ENCODE measurements around the gene BRDT. TPM values are rescaled to one million over a fixed set of nuclear protein-coding genes. Genes with fewer than 3 reads are reported as not detected.

BRDT gene
- total RNA-seq, 4 donors from 2014 or later = not detected

DNA sequence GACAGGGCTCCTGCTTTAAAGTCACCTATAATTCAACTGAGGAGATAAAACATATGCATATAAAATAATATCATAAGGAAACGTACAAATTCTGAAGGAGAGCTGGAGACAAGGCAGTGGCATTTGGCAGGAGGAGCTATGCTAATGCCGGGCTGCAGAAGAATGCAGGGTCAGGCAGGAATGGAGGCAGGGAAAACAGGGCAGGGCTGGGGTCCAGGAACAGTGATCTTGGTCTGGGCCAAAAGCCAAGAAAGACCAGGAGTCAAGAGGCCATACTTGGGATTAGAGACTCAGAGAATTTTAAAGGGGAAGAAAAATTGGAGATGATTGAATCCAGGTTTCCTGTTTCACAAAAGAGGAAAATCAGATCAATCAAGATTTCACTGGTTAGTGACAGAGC lies 20.0 kb upstream of the BRDT start:
- TF ChIP-seq POLR2A (IDR thresholded peaks at IDR 0.05) = no peak
- TF ChIP-seq, protein P1, sequence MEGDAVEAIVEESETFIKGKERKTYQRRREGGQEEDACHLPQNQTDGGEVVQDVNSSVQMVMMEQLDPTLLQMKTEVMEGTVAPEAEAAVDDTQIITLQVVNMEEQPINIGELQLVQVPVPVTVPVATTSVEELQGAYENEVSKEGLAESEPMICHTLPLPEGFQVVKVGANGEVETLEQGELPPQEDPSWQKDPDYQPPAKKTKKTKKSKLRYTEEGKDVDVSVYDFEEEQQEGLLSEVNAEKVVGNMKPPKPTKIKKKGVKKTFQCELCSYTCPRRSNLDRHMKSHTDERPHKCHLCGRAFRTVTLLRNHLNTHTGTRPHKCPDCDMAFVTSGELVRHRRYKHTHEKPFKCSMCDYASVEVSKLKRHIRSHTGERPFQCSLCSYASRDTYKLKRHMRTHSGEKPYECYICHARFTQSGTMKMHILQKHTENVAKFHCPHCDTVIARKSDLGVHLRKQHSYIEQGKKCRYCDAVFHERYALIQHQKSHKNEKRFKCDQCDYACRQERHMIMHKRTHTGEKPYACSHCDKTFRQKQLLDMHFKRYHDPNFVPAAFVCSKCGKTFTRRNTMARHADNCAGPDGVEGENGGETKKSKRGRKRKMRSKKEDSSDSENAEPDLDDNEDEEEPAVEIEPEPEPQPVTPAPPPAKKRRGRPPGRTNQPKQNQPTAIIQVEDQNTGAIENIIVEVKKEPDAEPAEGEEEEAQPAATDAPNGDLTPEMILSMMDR (IDR thresholded peaks at IDR 0.05) = no peak
- Histone ChIP-seq H3K4me1 (no peaks in the 10 kb centered on the region), H3K9me3 (no peaks in the 10 kb centered on the region), H3K36me3 (no peaks in the 10 kb centered on the region), H3K27me3 (no peaks in the 10 kb centered on the region), H3K27ac (no peak overlapping the region), H3K4me3 (no peak overlapping the region)
- no peak for DNase-seq

- H3K9me3 ChIP-seq = no peaks in the 10 kb centered on the region
- no peak for DNase-seq
These were observed 11.6 kb upstream of the BRDT start for GRCh38 chr1:91937613-91938012.

DNA sequence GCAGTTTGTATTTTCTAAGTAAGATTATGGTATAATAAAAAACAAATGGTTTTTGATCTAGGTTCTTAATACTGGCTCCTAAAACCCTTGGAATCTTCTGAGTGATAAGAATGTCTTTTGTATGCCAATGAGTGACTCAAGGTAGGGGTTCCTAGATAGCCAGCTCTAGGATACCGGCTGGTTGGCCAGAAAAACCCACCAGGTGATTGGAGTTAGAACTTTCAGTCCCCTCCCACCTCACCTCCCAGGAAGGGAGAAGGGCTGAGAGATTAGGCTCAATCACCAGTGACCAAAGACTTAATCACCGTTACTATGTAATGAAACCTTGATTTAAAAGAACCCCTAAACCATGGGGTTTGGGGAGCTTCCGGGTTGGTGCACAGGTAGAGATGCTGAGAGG lies 8.7 kb upstream of the BRDT start:
- H3K4me3 ChIP-seq = no peak overlapping the region
- no peaks in the 10 kb centered on the region for H3K9me3 ChIP-seq
- H3K27ac ChIP-seq = no peak overlapping the region
- no peak for TF ChIP-seq POLR2A (IDR thresholded peaks at IDR 0.05)
- TF ChIP-seq, protein P1 (IDR thresholded peaks at IDR 0.05) = no peak
- H3K36me3 ChIP-seq = no peaks in the 10 kb centered on the region
- no peak for DNase-seq
- no peaks in the 10 kb centered on the region for H3K4me1 ChIP-seq
- H3K27me3 ChIP-seq = no peaks in the 10 kb centered on the region

More at GRCh38 chr1:91937613-91938012, 11.6 kb upstream of the BRDT start:
- Histone ChIP-seq H3K36me3 (no peaks in the 10 kb centered on the region), H3K27ac (no peak overlapping the region), H3K4me1 (no peaks in the 10 kb centered on the region), H3K4me3 (no peak overlapping the region), H3K27me3 (no peaks in the 10 kb centered on the region)
- TF ChIP-seq, protein P1 (IDR thresholded peaks at IDR 0.05) = no peak
- no peak for TF ChIP-seq POLR2A (IDR thresholded peaks at IDR 0.05)

DNA sequence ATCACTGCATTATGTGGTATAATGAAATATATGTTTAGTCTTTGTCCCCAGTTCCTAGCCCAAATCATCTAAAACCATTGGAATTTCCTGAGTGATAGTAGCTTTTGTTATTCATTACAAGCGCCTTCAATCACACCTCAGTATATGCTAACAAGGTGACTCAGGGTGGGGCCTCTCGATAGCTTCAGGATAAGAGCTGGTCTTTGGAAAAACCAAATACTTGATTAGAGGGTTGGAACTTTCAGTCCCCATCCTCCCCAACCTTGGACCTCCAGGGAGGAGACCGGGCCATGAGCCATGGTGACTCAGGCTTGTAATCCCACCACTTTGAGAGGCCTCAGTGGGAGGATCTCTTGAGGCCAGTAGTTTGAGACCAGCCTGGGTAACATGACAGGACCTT lies 5.1 kb upstream of the BRDT start:
- no peaks in the 10 kb centered on the region for H3K9me3 ChIP-seq
- no peaks in the 10 kb centered on the region for H3K4me1 ChIP-seq
- DNase-seq = no peak
- H3K36me3 ChIP-seq = no peaks in the 10 kb centered on the region
- TF ChIP-seq, protein P1 (IDR thresholded peaks at IDR 0.05) = no peak
- TF ChIP-seq POLR2A (IDR thresholded peaks at IDR 0.05) = no peak
- H3K27ac ChIP-seq = no peak overlapping the region
- no peaks in the 10 kb centered on the region for H3K27me3 ChIP-seq
- no peak overlapping the region for H3K4me3 ChIP-seq

- H3K4me3 ChIP-seq = no peak overlapping the region
- no peaks in the 10 kb centered on the region for H3K36me3 ChIP-seq
- no peaks in the 10 kb centered on the region for H3K27me3 ChIP-seq
- DNase-seq = no peak
- H3K4me1 ChIP-seq = no peaks in the 10 kb centered on the region
- H3K9me3 ChIP-seq = no peaks in the 10 kb centered on the region
- peak overlapping the region in 3 of 4 donors; percentile 16 to 53 (median 46) for H3K27ac ChIP-seq
- TF ChIP-seq, protein P1 (IDR thresholded peaks at IDR 0.05) = no peak
- no peak for TF ChIP-seq POLR2A (IDR thresholded peaks at IDR 0.05)
These were observed 1.1 kb upstream of the BRDT start for GRCh38 chr1:91948097-91948496.

Data from Peyer's patch (tissue), 4 donors.